NCI-H146 treated with DMSO at 0.1 percent for 48 hours (cell line): ENCODE data around the gene GRID2.
"Not testable (repeated sequence)": the region's sequence is repeated elsewhere in the genome, so short reads cannot be mapped to it uniquely, and the experiment has no call there.

Source experiments
- DNase-seq: peaks from one replicate; lab custom pipeline; 2025; ENCODE audit not compliant: unreplicated experiment; lab: John Stamatoyannopoulos, UW

Gene GRID2

DNA sequence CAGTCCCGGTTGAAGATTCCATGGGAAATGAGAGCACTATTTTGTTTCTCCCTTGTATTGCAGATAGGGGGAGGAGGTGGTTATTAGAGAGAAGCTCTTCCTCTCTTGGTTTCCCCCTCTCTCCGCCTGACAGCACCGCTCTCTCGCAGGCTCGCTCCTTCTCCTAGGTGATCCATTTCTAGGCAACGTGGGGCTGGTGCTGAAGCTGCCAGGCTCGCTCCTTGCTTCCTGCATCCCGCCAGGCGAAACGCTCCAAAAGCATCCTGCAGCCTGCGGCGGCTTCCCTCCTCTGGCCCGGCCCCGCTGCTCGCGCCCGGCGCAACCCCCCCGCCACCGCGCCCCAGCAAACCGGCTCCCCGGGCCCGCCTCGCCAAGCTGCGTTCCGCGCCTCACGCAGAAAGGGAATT lies at the start of gene GRID2:
Gene GRID2 (plus strand): TSS at position 346 of the 407 bp plus-strand sequence.
- no peak for DNase-seq

DNA sequence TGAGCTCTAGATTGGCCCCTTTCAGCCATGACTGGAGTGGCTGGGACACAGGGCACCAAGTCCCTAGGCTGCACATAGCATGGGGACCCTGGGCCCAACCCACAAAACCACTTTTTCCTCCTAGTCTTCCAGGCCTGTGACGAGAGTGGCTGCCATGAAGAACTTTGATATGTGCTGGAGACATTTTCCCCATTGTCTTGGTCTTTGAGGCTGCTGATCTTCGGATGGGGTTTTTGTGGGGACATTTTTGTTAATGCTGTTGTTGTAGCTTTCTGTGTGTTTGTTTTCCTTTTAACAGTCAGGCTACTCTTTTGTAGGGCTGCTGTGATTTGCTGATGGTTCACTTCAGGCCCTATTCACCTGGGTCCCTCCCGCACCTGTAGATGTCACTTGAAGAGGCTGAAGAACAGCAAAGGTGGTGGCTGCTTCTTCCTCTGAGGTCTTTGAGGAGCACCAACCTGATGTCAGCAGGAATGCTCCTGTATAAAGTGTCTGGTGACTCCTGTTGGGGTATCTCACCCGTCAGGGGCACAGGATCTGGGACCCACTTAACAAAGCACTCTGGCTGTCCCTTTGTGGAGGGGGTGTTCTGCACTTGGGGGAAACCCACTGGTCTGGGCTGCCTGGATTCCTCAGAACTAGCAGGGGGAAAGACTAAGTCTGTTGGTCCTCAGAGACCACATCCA lies 49.6 kb upstream of the GRID2 start:
- DNase-seq, result no peak

DNA sequence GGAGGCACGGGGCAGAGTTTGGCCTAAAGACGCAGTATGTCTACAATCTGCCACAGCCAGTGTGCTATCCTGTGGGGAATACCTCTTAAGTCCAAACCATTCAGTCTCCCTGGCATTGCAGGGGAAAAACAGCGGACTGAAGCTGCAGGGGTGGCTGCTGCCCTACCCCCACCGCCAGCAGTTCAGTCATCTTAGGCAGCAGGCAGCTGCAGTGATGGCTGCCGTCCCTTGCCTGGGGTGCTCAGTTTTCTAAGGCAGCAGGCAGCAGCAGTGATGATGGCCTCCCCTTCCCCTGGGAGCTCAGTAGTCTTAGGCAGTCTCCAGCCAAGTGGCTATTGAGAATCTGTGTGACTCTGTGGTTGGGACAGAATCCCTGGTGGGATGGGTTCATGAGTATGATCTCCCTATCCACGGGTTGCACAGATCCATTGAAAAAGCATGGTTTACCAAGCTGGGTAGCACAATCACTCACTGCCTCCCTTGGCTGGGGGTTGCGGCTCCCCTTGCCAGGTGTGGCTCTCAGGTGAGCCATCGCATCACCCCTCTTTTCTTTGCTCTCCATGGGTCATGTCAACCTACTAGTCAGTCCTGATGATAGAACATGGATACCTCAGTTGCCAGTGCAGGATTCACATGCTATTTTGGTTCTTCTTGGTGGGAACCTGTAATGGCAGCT lies 48.9 kb upstream of the GRID2 start:
- no peak for DNase-seq

DNA sequence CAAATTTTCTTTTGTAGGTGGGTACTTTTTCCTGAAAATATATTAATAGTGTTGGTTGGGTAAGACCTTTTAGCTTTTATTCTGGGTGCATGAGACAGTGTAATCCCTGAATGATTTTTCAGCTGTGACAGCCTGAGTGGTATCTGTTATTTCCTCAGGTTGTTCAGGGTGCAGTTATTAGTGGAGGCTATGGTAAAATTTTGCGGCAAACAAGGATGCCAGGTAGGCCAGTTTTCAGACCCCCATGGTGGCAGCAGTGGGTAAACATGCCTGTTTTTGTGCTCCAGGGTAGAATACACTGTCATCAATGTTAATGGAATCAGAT lies 47.9 kb upstream of the GRID2 start:
- no peak for DNase-seq

DNA sequence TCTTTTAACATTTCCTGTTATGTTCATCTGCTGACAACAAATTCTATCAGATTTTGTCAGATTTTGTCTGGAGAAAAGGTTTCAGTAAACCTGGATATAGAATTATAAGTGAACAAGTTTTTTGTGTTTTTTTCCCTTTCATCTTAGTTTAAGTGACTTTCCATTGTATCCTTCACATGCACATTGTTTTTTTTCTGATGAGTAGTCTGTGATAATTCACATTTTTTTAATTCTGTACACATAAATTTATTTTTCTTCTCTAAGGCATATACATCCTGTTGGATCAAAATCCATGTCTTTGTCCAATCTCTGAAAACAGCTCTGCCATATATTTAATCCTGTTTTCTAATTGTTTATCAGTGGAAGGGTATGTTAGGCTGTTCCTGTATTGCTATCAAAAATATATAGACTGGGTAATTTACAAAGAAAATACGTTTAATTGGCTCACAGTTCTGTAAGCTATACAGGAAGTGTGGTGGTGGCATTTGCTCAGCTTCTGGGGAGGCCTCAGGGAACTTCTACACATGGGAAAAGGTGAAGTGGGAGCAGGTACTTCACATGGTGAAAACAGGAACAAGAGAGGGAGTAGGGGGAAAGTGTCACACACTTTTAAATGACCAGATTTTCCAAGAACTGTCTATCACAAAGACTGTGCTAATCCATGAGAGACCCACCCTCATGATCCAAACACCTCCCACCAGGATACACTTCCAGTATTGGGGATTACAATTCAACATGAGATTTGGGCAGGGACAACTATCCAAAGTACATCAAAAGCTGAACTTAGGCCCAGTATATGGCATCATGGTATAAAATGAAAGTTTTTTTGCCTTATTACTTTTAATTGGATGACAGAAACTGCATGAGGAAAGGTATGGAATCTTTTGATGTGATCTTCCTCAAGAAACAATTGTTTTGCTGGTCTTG lies 45.6 kb upstream of the GRID2 start:
- DNase-seq, result no peak

DNA sequence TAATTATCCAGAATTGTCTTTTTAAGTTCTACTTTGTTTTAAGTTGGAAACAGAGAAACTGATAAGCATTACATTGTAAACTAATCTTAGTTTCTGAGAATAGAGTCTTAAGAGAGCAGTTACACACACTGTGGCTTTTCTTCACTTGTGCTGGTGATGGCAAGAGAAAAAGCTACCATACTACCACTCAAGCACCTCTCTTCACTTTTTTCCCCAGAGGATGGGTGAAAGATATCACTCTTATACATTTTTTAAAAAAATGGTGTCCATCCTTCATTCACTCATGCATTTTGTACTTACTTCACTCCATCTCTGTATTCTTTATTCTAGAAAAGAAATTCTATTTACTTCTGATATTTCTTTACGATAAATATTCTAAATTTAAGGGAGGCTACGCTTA lies 42.5 kb upstream of the GRID2 start:
- no peak for DNase-seq

DNA sequence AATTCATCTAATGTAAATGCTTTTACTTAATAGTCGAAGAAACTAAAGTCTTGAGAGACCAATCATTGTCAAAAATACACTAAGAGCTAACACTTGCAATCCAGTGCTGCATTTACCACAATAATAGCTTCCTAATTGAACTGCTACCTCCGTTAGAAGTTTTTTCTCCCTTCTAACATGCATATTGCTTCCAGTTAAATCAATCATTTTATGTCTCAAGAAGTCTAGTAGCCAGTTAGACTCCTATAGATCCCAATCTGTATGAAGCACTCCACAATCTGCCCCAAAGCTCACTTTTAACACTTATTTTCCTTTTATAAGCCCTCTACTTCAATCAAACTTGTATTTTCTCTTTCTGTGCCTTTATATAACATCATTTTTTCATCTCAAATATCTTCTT lies 41.4 kb upstream of the GRID2 start:
- no peak for DNase-seq

DNA sequence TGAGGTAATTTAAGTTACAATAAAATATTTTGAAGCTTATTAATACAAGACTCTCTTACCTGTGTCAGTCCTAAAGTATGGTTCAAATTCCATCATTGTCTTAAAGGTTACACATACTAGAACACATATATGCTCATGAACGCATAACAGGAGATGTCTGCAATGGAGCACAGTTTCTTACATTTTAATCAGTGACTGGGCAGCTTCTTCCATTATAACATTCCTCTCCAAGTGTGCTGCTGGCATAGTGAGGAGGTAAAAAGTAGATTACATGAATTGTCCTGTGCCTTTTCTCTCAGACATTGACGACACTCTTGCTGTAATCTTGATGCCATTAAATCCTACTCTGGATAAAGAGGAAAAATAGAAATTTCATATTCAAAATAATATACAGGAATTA lies 40.8 kb upstream of the GRID2 start:
- DNase-seq, result no peak

DNA sequence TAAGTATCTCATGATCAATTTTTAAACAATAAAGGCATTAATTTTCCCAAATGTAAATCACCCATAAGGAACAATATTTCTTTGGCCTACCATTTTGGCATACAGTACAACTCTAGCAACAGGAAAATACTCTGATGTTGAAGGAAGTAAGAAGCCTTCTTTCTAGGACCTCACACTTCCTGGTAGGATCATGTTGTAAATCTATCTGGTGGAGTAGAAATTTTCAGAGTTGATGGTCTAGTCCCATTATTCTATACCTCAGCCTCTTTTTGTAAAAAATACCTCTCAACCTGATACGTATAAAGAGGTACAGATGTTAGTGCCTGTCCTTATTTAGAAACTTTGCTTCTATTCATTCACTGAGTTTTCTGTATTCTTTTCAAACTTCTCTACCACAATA lies 40.2 kb upstream of the GRID2 start:
- DNase-seq, result no peak

DNA sequence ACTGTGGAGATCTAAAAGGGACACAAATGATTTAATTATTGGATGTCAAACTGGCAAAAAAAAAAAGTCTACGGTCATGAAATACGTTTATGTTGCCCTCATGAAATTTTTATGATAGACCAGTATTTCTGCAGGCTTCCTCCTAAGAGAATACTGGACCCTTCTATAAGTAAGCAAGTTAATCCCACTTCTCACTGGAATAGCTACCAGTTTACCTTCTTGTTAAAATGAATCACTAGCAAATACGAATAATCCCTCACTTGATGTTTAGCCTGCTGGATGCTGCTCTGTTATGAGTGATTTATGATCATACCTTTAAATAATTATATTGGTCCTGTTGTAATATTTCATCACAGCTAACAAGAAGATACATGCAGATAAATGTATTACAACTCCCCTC lies 39.6 kb upstream of the GRID2 start:
- no peak for DNase-seq

DNA sequence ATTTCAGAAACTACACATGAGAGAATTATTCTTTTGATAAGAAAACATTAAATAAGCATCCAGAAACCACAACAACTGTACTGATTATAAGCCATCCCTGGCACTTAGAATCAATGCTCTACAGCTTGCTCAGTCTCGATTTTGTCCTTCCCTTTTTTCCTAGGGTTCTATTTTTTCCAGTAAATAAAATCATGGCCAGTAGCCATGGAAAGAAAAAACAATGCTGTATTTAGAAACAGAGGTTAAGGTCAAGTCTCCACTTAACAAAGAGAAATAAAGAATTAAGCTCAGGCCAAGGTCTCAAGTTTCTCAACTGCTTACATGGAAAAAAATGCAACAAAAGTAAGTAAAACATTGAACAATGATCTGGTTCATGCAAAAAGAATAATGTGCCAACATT lies 38.7 kb upstream of the GRID2 start:
- DNase-seq, result no peak

DNA sequence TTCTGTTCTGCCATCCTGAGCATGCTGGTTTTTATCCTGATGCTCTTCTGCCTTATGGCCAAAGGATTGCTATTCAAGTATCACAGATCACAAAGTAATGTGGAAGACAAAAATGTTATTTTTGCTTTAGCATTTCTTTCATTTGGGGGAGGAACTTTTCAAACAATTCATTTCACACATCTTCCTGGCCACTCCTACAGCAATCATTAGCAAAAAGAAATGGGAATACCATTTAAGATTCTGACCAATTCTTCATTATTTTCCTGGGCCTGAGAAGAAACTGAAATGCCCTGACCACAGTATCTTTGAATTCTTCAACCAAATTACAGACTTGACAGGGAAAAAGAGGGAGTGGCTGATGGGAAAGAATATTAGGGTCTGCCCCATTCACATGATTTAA lies 38.0 kb upstream of the GRID2 start:
- no peak for DNase-seq

DNA sequence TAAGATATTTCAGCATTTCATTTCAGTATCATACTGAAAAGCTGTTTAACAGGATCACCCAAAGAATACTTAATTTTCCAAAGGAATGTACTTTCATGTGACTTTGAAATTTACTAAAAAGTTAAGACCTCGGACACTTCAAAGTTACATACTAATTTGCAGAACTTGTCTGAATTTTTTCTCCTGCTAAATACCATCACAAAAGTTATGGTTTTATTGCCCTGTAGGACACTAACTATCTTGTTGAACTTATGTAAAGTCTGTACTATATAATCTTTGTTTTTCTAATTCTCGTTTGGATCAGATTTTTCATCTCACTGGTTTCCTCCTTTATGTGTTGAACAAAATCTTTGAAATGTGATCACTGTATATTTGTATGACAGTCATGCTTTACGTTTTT lies 37.2 kb upstream of the GRID2 start:
- no peak for DNase-seq

DNA sequence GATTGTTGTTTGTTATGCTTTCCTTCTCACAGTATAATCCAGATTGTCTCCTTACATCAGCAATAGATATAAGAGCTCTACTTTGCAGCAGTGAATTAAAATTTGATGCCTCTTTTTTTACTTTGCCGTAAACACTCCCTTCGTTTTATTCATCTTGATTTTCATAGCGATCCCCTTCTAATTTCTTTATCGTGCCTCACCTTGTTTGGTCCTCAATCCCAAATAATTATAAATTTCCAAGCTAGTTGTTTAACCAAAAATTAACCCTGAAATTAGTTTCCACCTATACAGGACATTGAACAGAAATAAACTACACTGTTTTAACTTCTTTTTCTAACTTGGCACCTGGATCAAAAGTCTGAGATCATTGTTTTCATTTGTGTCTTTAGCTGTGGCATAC lies 35.1 kb upstream of the GRID2 start:
- DNase-seq, result no peak

DNA sequence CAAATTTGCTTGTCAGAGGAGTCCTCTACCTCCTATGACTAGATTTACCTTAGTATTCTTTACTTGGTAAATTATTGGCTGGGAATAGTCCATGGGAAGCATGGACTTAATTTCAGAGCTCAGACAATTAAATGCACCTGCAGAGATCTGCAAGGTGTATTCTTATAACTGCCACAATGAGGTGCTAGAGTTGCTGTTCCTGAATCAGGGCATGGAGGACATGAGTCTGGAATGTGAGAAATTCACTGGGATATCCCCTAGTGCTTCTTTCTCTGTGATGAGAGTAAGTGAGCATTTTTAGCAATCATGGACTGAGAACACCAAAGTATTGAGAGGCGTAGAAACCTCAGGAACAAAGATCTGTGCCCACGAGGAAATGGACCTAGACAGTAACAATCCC lies 32.9 kb upstream of the GRID2 start:
- DNase-seq, result no peak

DNA sequence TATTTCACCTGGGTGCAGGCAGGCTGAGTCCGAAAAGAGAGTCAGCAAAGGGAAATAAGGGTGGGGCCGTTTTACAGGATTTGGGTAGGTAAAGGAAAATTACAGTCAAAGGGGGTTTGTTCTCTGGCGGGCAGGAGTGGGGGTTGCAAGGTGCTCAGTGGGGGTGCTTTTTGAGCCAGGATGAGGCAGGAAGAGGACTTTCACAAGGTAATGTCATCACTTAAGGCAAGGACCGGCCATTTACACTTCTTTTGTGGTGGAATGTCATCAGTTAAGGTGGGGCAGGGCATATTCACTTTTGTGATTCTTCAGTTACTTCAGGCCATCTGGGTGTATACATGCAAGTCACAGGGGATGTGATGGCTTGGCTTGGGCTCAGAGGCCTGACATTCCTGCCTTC lies 32.2 kb upstream of the GRID2 start:
- not testable (repeated sequence) for DNase-seq

DNA sequence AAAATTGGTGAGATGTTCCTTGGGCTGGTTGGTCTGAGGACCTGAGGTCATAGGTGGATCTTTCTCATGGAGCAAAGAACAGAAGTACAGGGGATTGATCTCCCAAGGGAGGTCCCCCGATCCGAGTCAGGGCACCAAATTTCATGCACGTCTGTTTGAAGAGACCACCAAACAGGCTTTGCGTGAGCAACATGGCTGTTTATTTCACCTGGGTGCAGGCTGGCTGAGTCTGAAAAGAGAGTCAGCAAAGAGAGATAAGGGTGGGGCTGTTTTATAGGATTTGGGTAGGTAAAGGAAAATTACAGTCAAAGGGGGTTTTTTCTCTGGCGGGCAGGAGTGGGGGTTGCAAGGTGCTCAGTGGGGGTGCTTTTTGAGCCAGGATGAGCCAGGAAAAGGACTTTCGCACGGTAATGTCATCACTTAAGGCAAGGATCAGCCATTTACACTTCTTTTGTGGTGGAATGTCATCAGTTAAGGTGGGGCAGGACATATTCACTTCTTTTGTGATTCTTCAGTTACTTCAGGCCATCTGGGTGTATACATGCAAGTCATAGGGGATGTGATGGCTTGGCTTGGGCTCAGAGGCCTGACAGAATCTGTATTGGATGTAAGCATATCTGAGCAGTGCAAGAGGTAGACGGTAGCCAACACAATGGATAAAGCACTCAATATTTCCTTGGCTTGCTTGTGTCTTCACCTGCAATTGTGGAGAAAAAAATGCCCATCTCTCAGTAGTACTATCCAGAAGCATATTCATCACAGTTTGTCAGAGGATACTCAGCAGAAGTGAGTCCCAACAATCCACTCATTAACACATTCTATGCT lies 26.5 kb upstream of the GRID2 start:
- not testable (repeated sequence) for DNase-seq

DNA sequence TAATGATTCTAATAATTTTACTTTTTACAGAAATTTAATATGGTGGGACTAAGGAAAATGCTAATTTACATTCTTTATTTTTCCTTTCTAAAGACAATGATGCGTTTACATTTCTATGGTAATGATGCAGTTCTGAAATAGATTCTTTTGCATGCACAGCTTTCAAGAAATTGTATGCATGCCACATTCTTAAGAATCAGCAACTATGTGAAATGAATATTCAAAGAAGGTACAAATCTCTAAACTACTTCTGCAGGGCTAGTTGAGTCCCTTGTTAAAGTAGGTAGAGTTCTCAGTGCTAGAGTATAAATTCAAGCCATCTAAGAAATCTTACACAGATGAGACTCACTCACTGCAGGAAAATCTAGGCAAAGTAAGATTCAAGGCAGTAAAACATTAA lies 24.5 kb upstream of the GRID2 start:
- DNase-seq, result no peak

DNA sequence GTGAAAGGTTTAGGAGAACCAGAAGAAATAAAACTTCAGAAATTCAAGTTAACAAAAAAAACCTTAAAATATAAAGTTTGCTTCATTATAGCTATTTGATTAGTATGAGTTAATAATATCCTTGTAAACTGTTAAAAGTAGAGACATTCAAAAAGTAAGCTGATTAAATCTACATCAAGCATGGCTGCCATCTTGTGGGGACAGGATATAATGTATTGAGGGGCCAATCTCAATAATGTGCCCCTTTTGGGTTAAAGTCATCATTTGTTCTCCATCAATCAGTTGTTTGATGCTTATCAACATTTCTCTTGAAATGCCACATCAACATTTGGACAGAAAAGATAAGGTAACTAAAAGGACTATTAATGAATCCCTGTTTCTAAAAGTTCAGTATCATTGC lies 4.6 kb upstream of the GRID2 start:
- DNase-seq, result no peak

DNA sequence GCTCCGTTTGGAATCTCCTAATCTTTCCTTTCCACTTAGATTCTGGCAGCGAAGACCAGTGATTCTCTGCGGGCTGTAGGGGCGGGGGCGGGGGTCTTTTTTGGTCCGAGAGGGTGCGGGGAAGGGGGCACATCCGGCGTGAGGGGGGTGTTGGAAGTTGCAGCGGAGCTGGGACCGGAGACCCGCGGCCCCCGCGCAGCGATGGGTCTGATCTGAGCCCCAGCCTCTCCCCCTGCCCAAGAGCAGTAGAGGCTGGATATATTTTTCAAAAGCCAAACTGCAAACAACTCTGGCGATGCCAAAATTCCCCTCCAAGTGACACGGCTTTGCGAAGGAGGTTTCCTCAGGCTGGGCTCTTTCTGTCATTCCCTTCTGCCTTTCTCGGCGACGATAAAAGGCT lies 355 bp downstream of the GRID2 start:
- DNase-seq, result no peak

DNA sequence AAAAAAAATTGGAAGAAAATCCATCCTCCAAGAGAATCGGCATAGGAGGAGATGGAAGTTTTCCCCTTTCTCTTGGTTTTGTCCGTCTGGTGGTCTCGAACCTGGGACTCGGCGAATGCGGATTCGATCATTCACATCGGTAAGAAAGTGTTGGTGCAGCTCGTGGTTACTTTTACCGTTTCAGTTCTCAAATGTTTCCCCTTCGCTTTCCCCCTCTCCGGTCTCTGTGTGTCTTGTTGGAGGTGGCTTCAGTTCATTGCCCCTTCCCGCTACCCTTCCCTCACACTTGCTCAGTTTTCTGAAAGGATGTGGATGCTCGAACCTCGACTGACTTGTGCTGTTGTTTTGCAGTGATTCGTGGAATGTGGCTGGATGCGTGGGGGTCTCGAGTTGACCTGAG lies 840 bp downstream of the GRID2 start:
- no peak for DNase-seq
